Embryonic facial prominence (tissue), 1 donor: ENCODE results near the gene G6PC2.
A peak's percentile ranks its signal among the peaks of the same experiment; 100 is the strongest.
"Not testable (repeated sequence)": the region's sequence is repeated elsewhere in the genome, so short reads cannot be mapped to it uniquely, and the experiment has no call there.

Experiments used
- DNase-seq: peaks from one replicate; pipeline ENCODE4 v3.0.0-alpha.2; 2016; ENCODE audit errors: extremely low spot score

The G6PC2 gene, protein sequence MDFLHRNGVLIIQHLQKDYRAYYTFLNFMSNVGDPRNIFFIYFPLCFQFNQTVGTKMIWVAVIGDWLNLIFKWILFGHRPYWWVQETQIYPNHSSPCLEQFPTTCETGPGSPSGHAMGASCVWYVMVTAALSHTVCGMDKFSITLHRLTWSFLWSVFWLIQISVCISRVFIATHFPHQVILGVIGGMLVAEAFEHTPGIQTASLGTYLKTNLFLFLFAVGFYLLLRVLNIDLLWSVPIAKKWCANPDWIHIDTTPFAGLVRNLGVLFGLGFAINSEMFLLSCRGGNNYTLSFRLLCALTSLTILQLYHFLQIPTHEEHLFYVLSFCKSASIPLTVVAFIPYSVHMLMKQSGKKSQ

DNA sequence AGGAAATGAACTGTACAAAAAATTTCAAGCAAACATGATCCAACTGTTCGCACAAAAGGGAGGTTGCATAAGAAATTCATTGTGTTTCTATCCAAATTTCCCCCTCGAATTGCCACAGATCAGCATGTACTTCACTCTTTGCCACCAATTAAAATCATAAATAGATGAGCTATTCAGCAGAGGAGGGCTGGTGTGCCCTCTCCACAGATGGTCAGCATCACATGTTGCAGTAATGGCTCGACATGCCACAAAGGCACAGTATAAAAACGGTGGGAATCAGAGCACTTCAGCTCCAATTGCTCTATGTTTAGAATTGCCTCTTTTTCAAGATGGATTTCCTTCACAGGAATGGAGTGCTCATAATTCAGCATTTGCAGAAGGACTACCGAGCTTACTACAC lies at the start of gene G6PC2:
G6PC2 (plus strand) TSS at position 289 of the 400 bp plus-strand sequence; CDS start at position 330, 41 bp downstream.
- no peak for DNase-seq

DNA sequence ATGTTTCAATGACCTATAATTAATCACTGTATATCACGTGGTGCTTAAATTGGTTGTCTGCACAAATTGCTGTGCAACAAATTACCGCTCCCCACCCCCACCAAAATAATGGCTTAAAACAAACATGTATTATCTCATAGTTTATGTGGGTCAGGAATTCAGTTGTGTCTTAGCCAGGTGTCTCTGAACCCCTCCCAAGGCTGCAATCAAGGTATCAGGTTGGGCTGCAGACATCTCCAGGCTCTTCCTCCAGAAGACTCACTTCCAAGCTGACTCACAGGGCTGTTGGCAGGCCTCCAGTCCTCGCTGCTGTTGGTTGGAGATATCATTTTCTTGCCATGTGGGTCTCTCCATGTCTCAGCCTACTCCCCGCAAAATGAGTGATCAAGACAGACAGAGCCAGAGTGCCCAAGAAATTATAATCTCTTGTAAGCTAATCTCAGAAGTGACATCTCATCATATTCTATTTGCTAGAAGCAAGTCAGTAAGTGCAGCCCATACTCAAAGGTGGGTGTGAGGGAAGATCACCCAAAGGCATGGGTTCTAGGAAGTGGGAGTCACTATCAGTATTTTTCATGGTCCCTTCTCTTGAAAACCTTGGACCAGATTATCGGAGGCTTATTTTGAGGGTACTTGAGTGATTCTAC lies 49.3 kb upstream of the G6PC2 start:
- DNase-seq, result no peak

DNA sequence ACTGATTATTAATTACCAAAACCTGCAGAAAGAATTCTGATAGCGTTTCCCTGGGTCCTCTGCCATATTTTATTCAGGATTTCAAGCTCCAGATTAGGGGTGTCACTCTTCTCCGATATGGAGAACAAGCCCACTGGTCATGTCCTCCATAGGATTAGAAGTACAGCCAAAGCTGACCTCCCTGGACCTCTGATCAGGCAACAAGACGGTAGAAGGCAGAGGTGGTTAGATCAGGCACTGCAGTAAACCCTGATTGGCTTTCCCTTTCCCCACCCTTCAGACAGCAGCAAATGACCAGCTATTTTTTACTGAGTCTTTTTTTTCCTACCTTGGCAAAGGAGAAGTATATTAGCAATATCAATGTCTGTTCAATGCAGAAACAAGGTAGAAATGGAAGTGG lies 48.6 kb upstream of the G6PC2 start:
- no peak for DNase-seq

DNA sequence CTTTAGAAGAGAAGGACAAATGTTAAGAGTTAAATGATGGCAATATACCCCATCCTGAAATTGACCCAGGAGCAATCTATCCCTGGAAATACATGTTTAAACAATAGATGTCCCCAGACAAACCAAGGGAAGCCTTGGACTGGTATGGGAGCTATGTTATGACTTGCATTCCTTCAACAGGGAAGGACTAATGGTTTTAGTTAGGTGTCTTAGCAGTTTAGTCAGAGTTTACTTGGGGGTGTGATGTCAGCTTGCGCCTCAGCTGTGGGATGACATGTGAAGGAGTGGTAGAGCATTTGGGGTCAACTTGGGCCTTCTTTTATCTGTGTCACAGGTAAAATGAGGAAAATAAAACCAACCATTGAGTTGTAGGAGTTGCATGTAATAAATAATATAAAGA lies 47.6 kb upstream of the G6PC2 start:
- no peak for DNase-seq

DNA sequence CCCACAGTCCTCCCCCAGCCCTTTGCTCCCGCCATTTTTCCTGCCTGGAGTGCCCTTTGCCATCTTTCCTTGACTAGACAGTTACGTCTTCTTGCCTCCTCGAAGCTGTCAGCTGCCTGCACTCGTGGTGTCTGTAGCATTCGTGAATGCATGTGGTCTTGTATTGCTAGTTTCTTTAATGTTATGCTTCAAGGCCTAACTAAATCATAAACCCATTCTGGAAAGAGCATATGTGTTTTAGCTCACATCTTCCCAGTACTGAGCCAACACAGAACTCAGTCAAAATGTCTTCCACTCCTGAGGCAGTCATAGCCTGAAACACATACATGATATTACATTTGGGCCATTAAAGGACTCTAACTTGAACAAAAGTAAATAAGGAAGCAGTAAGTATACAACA lies 46.4 kb upstream of the G6PC2 start:
- no peak for DNase-seq

DNA sequence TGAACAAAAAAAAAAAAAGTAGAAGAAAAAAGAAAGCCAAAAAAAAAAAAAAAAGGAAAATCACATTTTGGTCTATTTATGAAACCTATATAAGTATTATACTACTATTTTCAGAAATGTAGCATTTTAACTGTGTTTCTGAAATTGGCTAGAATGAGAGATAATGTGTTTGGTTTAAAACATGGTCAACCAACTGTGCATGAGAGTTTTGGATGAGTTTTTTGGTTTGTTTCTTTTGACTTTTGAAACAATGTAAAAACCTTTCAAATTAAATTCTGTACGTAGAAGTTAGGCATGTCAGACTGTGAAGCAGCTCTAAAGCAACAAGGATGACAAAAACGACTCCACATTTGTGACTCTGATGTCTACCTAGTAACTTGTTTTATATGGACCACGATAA lies 45.5 kb upstream of the G6PC2 start:
- DNase-seq, result no peak

DNA sequence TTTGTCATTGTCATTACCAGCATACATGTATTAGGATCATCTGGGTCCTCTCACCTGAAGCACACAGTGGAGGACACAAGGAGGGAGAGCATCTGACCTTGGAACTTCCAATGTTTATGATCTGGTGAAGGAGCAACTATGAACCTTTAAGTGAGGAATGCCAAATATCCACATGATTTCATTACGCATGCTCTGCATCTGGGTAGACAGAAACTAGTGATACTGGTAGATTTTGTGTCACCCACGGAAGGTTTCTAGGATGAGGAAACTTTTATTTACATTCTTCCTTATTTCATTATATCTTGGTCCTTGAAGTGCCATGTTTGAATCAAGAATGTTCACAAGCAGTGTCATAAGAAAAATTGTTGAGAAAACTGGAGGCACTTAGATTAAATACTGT lies 42.9 kb upstream of the G6PC2 start:
- no peak for DNase-seq

DNA sequence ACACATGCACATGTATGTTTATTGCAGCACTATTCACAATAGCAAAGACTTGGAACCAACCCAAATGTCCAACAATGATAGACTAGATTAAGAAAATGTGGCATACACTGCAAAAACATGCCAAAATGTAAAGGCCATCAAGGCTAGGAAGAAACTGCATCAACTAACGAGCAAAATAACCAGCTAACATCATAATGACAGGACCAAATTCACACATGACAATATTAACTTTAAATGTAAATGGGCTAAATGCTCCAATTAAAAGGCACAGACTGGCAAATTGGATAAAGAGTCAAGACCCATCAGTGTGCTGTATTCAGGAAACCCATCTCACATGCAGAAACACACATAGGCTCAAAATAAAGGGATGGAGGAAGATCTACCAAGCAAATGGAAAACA lies 33.9 kb upstream of the G6PC2 start:
- DNase-seq, result not testable (repeated sequence)

DNA sequence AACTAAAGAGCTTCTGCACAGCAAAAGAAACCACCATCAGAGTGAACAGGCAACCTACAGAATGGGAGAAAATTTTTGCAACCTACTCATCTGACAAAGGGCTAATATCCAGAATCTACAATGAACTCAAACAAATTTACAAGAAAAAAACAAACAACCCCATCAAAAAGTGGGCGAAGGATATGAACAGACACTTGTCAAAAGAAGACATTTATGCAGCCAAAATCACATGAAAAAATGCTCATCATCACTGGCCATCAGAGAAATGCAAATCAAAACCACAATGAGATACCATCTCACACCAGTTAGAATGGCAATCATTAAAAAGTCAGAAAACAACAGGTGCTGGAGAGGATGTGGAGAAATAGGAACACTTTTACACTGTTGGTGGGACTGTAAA lies 30.7 kb upstream of the G6PC2 start:
- not testable (repeated sequence) for DNase-seq

DNA sequence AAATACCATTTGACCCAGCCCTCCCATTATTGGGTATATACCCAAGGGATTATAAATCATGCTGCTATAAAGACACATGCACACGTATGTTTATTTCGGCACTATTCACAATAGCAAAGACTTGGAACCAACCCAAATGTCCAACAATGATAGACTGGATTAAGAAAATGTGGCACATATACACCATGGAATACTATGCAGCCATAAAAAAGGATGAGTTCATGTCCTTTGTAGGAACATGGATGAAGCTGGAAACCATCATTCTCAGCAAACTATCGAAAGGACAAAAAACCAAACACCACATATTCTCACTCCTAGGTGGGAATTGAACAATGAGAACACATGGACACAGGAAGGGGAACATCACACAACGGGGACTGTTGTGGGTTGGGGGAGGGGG lies 30.3 kb upstream of the G6PC2 start:
- DNase-seq, result not testable (repeated sequence)

DNA sequence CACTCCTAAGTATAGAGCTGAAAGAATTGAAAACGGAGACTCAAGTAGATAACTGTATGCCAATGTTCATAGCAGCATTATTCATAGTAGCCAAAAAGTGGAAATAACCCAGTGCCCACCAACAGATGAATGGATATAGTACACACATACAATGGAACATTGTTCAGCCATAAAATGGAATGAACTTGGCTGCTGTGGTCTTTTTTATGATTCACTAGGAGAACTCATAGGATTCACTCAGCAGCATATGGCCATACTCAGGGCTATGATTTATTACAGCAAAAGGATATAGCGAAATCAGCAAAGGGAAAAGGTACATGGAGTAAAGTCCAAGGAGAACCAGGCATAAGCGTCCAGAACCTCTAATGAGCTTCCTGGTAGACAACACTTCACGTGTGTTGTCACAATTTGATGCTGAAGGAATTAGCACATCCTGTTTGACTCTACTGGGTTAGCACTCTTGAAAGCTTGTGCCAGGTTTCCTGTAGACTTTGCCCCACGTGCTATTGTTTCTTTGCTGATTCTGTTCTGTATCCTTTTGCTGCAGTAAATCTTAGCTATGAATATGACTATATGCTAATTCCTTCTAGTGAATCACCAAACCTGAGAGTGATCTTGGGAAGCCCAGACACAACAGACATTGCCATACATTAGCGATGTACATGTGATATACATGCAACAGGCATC lies 26.6 kb upstream of the G6PC2 start:
- no peak for DNase-seq

DNA sequence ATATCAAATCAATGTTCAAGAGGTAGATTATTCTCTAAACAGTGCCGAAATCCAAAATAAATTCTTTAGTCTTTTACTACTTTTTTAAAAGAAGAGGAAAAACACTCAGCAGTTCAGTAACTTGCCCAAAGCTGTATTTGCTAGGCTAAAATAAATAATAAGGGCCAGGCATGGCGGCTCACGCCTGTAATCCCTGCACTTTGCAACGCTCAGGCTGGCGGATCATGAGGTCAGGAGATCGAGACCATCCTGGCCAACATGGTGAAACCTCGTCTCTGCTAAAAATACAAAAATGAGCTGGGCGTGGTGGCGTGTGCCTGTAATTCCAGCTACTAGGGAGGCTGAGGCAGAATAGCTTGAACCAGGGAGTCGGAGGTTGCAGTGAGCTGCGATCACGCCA lies 18.9 kb upstream of the G6PC2 start:
- DNase-seq, result not testable (repeated sequence)

DNA sequence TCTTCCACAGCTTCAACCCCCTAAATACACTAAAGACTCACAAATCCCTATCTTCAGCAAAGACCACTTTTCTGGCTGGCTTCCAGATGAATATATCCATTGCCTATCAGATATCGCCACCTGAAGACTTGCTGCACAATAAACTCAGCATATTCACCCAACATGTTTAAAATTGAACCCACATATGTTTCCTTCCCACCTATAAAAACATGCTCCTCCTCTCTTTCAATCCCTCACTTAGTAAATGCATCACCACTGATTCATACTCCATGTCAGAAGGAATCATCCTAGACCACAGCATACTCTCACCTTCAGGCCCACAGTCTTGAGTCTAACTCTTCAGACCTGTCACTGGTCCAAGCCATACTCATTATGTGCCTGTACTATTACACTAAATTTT lies 16.1 kb upstream of the G6PC2 start:
- DNase-seq, result no peak

DNA sequence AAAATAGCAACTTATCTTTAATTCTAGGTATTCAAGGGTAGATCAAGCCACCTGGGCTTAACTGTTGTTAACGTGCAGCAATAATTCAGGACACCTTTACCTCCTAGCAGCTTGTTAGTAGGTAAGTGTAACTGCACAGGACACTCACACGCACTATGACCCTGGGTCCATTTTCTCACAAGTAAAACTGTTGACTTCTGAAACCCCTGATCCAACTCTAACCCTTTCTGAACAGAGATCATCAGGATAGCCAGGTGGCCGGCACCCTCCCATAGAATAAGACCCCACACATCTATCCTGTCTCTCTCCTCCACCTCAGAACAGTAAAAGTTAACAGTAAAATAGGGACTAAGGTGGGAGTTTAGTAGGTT lies 11.5 kb upstream of the G6PC2 start:
- no peak for DNase-seq

DNA sequence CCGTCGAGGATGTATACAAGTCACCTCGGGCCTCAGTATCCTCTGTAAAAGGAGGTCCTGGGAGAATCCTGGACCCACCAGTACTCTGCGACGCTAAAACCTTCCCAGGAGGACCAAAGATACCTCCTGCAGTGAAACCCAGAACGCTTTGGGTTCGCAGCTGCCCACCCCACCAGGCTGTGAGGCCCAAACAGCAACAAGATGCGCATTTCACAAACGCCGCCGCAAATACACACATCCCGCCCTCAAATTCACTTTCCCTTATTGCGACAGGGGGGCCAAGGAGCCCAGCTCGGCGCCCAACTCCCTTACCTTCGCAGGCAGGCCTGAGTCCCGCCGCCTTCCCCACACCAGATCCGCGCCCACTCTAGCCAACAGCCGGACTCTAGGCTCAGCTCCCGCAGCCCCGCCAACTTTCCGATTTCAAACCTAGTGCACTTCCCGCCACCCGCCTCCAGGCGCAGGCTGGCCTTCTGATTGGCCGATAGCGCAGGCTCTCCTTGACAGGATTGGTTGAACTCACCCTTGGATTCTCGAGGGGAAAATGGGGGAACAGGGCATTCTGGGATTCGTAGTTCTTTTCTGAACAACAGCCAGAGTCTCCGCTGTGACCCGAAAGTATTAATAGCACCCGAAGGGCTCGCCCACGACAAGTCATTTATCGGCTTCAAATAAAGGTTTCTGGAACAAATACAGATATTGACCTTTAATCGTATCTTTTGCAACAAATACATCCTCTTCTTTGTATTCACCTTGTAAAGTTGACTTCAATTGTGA lies 10.9 kb upstream of the G6PC2 start, which contains the start of gene SPC25:
SPC25 (minus strand) TSS at position 425 of the 777 bp plus-strand sequence. CDS start 911 bp downstream, outside the sequence.
- peak; percentile 82 for DNase-seq

DNA sequence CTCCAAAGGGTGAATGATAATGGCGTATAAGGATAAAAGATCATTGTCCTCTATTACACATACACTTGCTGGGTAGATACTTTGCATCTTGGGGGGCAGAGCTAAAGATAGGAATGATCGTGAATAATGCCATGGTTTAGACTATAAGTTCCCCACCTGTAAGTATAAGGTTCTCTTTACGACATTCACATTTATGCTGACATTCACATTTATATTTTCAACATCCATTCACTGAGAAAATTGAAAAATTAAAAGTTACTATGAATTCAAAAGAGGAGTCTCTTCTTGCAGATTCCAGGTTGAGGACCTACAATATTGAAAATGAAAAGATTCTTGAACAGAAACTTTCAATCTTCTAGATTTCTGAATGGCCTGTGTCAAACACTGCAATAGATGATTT lies 8.8 kb upstream of the G6PC2 start:
- no peak for DNase-seq

DNA sequence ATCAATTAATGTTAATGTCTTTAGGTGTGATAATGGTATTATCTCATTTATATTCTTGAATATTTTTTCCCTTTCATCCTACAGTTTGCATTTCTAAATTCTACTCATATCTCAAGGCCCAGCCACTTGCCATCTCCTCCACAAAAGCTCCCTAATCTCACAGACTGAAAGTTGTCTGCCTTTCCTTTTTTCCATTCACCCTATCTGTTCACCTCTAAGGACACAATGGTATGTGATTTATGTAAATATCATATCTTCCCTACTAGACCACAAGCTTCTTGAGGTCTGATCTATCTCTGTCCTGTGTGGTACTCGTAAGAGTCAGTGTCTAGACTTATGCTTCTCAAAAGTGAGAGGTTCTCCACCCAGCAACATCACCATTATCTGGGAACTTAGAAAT lies 7.0 kb upstream of the G6PC2 start:
- no peak for DNase-seq

DNA sequence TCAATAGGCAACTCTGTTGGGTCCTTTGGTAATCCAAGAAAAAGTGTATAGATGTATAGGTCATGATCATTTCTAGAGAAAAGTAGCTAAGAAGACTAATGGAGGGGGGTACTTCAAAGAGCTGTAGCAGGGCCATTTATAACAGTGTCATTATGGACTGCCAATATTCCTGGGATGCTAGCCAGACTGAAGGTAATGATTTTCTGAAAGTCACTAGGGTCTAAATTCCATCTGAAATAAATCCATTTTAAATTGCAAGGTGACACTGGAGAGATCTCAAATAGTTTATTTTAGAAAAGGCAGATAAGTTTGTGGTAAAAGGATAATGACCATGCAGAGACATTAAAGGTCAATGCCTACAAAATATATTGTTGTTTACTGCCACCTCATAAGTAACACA lies 6.4 kb upstream of the G6PC2 start:
- DNase-seq, result no peak

DNA sequence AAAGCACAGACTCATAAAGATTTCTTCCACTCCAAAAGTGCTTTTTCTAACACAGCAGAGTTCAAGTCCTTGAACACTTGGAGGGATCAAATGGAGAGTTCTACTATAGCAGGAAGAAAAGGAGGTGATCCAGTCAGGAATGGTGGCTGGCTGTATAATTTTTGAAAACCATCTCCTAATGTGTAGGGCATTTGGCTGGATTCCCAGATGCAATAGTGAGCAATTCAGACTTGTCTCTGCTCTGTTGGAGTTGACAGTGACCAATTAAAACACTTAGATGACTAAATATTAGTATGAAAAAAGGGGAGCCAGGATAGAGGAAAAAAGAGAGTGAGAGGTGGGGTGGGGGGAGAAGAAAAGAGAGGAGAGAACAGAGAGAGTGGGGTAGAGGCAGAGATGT lies 5.3 kb upstream of the G6PC2 start:
- DNase-seq, result no peak

DNA sequence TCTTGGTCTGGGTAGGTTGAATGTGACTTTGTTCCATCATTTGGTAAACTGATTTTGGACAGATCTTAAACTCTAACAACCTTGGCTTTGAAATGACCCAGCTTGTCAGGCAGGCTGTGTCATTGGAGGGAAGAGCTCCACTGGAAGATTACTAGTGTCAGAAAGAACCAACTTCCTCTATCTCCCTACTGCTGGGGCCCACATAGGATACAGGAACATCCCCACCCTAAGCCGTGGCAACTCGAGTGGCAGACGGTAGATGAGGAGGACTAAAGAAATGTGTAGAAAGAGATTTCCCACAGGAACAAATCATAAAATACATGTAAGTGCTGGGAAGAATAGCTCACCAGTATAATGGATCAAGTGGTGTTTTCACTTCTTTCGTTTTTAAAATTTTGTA lies 4.3 kb upstream of the G6PC2 start:
- no peak for DNase-seq

DNA sequence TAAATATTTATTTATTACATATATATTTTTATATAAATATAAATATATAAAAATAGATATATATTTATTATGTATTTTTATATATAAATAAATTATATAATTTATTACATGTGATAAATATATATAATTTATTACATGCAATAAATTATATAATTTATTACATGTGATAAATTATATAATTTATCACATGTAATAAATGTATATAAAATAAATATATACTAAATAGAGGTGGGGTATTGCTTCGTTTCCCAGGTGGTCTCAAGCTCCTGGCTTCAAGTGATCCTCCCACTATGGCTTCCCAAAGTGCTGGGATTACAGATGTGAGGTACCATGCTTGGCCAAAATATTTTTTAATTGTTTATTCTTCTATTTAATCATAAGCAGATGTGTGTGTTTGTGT lies 3.6 kb upstream of the G6PC2 start:
- no peak for DNase-seq

DNA sequence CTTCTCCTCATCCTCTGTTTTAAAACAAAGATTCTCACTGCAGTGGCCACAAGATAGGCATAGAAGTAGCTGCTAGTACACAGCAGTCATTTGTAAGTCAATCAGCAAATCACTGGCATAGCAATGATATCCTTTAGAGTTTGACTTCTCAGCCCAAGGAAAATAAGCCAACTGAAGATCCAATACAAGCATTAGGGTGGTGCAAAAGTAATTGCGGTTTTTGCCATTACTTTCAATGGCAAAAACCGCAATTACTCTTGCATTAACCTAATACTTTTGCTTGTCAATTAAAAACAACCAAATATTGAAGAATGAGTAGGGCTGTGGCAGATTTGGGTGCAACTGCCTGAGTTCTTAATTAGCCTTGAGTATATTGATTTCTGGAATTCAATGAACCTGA lies 2.8 kb downstream of the G6PC2 start:
- DNase-seq, result no peak
